Stimulated activated CD4-positive, alpha-beta T cell treated with anti-CD3 and anti-CD28 coated beads, Interleukin-4, amount 100 ng/mL, for 4 hours (primary cell): ENCODE measurements around the gene HSPA2.
"Not testable (repeated sequence)": the region's sequence is repeated elsewhere in the genome, so short reads cannot be mapped to it uniquely, and the experiment has no call there.

Experiments used
- DNase-seq, 2 experiments: peaks; one replicate each; pipeline ENCODE4 v3.0.0-alpha.2; 2020

The HSPA2 gene

DNA sequence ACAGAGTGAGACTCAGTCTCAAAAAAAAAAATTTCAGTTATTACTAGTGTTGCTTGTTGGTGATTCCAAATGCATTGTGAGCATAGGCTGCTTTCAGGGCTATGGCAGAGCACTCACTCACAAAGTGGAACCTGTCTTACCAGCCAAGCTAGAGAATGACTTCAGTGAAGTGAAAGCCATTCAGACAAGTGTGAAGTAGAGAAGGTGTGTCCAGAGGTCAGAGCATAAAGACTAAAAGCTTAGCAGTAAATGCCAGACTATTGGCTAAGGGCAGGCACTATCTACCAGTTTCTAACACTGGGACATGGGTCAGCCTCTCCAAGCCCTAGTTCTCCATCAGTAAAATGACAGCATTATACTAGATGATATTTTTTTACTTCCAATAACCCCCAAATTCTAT is 21.9 kb downstream of the HSPA2 start:
- no peak for DNase-seq

DNA sequence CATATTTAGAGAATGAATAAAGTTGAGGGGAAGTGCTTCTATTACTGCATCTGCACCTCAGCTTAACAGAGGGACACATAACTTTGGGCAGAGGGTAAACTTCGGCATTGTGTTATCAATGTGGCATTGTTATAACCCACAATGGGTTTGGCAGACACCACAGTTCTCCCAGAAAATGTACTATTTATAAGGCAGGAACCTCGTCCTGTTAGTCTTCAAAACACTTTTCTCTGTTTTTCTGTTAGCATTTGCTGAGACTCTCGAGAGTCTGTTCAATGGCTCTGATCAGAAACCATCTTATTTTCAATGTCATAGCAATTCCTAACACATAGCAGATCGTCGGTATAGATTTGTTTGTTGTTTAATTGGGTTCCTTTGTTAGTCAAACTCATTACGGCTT is 23.2 kb downstream of the HSPA2 start:
- DNase-seq, result no peak

DNA sequence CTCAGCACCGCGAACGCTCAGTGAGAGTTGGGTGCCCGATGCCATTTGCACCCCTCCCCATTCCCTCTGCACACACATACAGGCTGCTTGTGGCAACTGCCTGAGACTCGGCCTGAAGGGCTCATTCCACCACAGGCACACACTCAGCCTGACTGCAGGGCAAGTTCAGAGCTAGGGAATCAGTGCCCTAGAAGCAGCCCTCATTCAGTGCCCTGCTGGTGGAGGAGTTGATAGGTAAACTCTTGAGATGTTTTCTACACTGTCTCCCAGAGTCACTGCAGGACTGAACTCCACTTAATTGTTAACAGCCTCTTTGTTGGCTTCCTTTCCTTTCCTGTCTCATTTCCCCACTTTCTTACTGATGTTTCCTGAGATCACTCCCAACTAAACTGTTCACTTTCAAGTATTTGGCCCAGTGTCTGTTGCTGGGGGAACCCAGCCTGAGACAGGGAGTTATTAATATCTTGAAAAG is 26.1 kb downstream of the HSPA2 start:
- no peak for DNase-seq

DNA sequence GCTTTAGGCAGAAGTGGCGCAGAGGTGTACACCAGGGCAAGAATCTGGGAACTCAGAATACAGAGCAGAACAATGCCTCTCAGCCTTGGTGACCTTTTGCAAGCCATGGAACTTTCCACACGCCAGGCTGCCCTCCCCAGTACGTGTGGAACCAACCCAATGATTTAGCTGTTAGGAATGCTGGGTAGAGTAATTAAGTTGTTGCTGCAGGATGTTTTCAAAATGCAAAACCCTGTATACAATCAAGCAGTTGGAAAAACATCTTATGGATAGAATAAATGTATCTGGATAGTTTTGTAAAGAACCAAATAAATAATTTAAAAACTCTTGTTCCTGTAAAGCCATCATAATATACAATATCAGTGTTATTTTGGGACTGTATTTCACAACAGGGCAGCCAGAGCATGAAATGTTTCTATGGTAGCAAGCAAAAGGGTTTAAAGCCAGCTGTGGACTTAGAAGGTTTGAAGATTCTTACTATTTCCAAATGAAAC is 28.6 kb downstream of the HSPA2 start:
- DNase-seq, result no peak

DNA sequence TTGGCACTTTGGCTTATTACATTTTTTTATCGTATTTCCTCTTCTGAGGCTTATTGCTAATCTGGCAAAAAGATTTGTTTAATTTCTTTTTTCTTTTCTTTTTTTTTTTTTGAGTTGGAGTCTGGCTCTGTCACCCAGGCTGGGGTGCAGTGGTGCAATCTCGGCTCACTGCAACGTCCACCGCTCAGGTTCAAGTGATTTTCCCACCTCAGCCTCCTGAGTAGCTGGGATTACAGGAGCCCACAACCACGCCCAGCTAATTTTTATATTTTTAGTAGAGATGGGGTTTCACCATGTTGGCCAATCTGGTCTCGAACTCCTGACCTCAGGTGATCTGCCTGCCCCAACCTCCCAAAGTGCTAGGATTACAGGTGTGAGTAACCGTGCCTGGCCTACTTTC is 29.1 kb downstream of the HSPA2 start:
- DNase-seq, result not testable (repeated sequence)

DNA sequence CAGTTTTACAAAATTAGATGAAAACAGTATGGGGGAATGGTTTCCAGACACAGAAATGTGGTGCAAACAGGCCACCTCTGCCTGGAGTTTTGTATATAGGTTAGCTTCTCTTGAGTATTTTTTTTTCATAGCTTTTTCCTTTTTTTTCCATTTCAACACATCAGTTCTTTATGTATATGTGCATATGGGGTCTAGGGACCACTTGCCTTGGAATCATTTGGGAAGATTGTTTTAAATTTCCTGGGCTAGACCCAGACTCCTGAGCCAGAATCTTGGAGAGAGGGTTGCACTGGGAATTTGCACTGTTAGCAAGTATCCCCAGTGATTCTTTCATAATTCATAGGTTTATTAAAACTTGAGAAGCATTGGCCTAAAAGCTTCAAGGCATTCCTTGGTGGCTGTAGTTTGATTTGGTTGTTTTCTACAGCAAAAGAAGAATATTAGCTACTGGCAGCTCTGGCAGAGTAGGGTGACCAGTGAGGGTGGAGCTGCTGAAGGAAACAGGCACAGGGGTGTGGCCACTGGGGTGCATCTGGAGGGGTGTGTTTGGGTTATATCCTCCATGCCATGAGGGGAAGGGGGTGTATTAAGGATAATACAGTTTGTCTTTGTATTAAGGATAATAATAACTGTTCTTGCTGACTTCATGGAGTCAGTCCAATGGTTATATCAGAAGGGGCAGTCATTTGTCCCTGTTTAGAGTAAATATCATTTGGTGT is 32.0 kb downstream of the HSPA2 start:
- DNase-seq, result no peak

DNA sequence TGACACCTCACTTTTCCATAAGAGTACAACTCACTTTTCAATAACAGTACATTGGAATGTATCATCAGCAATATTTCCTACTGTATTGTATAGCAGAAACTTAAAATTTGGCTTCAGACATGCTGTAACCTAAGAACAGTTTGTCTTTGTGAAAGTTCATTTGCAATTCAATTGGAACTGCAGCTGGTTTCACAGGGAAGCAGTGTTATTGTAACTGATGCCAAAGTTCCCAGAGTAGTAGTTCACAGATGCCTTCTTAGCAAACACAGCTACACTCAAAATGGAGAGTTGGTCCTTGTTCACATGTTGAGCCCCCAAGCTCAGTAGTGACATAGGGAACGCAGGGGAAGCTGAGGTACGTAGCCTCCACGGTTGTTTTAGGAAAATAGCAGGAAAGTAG is 32.6 kb downstream of the HSPA2 start:
- no peak for DNase-seq

DNA sequence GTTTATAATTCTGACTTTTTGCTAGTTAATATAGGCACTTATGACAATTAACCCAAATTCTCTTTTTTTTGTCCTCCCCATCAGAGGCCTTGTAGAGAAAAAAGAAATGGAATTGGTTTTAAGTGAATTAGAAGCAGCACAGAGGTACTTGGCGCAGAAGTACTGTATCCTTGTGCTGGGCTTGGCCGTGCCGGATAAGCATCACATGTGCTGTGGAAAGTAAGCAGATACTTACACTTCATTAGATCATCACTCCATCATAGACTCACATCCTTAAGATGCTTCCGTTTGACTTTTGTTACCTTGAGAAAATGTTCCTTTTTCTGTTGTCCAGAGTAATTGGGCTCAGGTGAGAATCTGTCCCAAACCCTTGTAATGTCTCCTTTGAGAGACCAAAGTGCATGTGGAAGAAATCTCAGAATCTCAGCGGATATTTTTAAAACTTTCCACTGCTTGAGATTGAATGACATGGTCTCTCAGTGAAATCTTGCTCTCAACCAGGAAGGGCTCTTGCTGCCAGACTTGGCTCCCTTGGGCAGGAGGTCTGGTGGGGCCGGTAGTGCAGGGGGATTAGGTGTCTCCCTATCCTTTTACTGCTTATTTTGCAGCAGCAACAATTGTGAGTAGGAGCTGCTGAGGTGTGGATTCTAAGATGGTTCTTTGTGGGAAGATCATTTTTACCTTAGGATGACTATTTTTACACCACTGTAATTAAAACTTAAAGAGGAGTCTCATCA is 34.0 kb downstream of the HSPA2 start:
- DNase-seq, result no peak

DNA sequence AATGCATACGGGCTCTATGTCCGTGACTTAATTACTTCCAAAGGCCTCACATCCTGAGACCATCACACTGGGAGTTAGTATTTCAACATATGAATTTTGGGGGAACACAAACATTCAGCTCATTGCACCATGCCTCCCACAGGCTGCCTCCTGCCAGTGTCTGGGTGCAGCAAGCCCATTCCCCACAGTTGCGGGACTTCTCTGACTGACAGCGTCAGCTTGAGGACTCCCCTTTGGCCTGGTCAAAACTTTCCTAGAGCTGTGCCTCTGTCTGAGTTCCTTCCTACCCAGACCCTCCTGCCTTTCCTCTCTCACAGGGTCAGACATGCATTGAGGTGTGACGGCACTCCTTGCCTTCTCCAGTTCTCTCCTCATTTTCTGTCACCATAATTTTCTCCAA is 36.7 kb downstream of the HSPA2 start:
- no peak for DNase-seq

DNA sequence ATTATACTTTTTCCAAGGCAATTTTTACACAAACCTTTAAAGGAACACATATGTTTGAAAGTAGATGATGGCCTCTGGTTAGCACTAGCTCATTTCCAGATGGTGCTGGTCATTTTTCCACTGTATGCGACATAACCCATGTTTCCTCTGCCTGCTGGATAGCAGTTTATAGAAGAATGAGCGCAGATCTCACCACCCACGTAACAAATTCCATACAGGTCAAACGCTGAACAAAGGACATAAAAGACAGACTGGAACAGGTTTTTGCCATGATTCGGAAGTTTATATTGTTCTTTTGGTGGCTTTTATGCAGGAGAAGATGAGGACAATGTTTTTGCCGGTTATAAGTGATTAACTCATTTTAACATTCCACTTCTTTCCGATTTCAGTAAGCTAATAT is 39.9 kb downstream of the HSPA2 start:
- no peak for DNase-seq

DNA sequence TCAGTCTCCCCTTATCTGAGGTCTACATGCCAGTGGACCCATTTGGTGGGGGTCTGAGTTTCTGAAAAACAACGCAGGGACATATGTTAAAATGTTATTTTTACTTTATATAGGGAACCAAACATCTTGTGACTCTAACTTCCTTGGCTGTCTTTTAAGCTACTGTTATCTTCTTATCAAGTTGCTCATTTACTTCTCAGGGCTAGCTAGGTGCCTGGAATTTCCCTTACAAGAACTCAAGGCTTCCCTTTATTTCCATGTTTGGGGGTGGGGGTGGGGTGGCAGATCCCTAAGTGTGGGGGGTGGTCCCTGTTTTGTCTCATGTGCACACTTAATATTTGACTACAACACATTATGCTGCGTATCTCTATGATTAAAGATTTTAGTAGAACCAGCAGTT is 40.8 kb downstream of the HSPA2 start:
- no peak for DNase-seq

DNA sequence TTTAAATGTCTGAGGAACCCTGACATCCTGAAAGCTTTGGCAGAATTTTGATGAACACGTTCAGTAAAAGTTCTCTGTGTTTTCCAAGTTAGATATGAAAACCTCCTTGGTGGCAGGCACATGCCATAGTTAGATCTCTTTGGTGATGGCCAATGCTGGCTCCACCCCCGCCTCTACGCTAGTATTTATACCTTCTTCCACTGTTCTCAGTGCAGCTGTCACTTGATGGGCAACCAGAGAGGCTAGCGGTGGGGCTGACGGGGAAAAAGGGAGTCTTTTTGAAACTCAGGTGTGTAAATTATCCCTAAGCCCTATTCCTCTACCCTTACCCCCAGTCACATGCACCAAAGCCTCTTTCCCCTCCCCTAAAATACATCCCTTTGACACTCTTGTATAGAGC is 41.3 kb downstream of the HSPA2 start:
- no peak for DNase-seq

DNA sequence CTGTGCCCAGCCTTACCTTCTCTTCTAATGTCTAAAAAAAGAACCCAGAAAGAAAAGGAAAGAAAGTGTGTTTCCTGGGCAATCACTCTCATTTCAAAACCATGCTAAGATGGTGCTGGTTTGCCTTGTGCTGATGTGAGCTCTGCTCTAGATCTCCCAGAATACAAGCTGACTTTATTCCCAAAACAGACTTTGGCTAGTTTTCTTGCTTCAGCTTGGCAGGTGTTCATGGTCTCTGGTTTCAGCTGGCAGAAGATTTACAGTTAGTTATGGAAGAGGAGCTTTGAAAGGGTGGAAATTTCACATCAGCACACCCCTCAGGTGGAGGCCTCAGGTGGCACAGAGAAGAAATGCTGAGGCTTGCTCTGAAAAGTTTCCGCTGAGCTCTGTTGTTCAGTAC is 43.6 kb downstream of the HSPA2 start:
- no peak for DNase-seq

DNA sequence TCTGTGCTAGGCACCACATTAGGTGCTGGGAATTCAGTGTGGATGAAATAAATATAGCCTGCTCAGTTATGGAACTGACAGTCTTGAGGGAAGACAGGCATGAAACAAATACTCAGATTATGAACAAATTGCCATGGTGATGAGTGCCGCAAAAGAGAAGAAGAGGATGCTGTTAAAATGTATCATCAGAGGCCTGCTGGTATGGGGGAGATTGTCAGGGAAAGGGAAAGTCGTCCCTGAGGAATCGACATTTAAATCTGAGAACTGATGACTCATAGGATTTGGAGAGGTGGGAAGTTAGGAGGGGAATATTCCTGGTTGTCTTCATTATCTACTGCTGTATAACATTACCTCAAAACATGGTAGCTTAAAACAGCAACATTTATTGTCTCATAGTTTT is 51.3 kb downstream of the HSPA2 start:
- DNase-seq, result no peak
